Erythroblast (primary cell): ENCODE measurements around the gene SEC22C.
"Not testable (repeated sequence)": the region's sequence is repeated elsewhere in the genome, so short reads cannot be mapped to it uniquely, and the experiment has no call there.

Experiments used
- DNase-seq, 2 experiments: peaks; one replicate each; lab custom pipeline; 2025; lab: John Stamatoyannopoulos, UW
- GATA1 ChIP-seq: IDR thresholded peaks from 2 replicates; pipeline ENCODE4 v1.6.1; 2011; ENCODE audit warnings: low read depth, mild to moderate bottlenecking, control low read depth, low read length, moderate library complexity
- POLR2A ChIP-seq: IDR thresholded peaks from 2 replicates; pipeline ENCODE4 v1.6.1; 2011; ENCODE audit warnings: mild to moderate bottlenecking, low read length

Gene SEC22C

GRCh38 chr3:42557854-42558253 is 23.9 kb downstream of the SEC22C start:
- TF ChIP-seq GATA1, result no peak
- TF ChIP-seq POLR2A, result no peak
- DNase-seq, result peak in 1 of 2 experiments; percentile 10

GRCh38 chr3:42556817-42557216 is 24.9 kb downstream of the SEC22C start:
- DNase-seq, result not testable (repeated sequence)

GRCh38 chr3:42556089-42556632 is 25.6 kb downstream of the SEC22C start:
- no peak for DNase-seq
- TF ChIP-seq GATA1, result no peak
- TF ChIP-seq POLR2A, result no peak

- TF ChIP-seq GATA1 (no peak), POLR2A (no peak)
- DNase-seq, result no peak
Measured at GRCh38 chr3:42552830-42553229, 28.9 kb downstream of the SEC22C start.

GRCh38 chr3:42550250-42550649 is 31.5 kb downstream of the SEC22C start:
- DNase-seq, result no peak
- TF ChIP-seq POLR2A, result no peak
- TF ChIP-seq GATA1, result no peak

GRCh38 chr3:42549131-42549530 is 32.6 kb downstream of the SEC22C start:
- TF ChIP-seq GATA1 (no peak), POLR2A (no peak)
- no peak for DNase-seq

- no peak for TF ChIP-seq POLR2A
Measured at GRCh38 chr3:42547401-42547945, 34.3 kb downstream of the SEC22C start.

GRCh38 chr3:42546691-42547213 is 35.0 kb downstream of the SEC22C start:
- TF ChIP-seq POLR2A, result no peak
- no peak for TF ChIP-seq GATA1
- DNase-seq, result no peak

More at GRCh38 chr3:42547401-42547945, 34.3 kb downstream of the SEC22C start:
- peak; percentile 62 to 79 for DNase-seq

- no peak for DNase-seq
- TF ChIP-seq POLR2A (no peak), GATA1 (no peak)
Measured at GRCh38 chr3:42545284-42545900, 36.4 kb downstream of the SEC22C start.

- TF ChIP-seq POLR2A (no peak), GATA1 (no peak)
- DNase-seq, result no peak
Measured at GRCh38 chr3:42544492-42545283, 37.1 kb downstream of the SEC22C start.

- no peak for DNase-seq
- no peak for TF ChIP-seq GATA1
- TF ChIP-seq POLR2A, result no peak
Measured at GRCh38 chr3:42541079-42541478, 40.7 kb downstream of the SEC22C start.

GRCh38 chr3:42539871-42540714 is 41.7 kb downstream of the SEC22C start:
- peak; percentile 52 to 79 for DNase-seq

GRCh38 chr3:42537350-42537749 is 44.4 kb downstream of the SEC22C start:
- TF ChIP-seq GATA1 (no peak), POLR2A (no peak)
- DNase-seq, result no peak

More at GRCh38 chr3:42539871-42540714, 41.7 kb downstream of the SEC22C start:
- no peak for TF ChIP-seq GATA1
- no peak for TF ChIP-seq POLR2A
